GM21367 (cell line): ENCODE measurements around the gene VPREB1.
"Not testable (repeated sequence)": the region's sequence is repeated elsewhere in the genome, so short reads cannot be mapped to it uniquely, and the experiment has no call there.

Source experiments
- ATAC-seq: cut with Tn5 transposase; IDR thresholded peaks from one replicate; pipeline ENCODE4 v1.9.1; 2021; ENCODE audit not compliant: unreplicated experiment

Gene VPREB1

DNA sequence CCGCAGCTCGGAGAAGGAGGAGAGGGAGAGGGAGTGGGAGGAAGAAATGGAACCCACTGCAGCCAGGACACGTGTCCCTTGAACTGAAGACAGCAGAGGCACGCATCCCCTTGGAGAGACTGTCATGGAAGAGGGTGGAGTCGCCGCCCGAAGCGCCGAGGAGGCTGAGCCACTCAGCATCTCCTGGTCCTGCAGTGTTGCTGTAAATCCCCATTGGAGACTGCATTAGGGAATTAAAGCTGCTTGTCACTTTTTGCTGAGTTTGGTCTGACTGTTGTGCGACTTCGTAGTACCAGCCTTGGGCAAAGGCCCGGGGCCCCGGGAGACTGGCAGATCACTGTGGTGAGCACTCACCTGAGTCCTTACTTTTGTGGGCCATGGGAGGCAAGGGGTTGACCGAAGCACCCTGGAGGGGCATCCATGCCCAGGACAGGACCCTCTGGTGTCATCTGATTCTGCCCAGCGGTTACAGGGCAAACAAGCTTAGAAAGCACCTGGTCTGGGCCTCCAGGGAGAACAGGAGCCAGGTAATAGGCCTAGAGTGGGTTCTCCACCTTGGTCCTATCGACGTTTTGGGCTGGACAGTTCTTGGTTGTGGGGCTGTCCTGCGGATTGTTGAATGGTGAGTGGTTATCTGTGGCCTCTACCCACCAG lies 797 bp downstream of the VPREB1 start:
- ATAC-seq: no peak

DNA sequence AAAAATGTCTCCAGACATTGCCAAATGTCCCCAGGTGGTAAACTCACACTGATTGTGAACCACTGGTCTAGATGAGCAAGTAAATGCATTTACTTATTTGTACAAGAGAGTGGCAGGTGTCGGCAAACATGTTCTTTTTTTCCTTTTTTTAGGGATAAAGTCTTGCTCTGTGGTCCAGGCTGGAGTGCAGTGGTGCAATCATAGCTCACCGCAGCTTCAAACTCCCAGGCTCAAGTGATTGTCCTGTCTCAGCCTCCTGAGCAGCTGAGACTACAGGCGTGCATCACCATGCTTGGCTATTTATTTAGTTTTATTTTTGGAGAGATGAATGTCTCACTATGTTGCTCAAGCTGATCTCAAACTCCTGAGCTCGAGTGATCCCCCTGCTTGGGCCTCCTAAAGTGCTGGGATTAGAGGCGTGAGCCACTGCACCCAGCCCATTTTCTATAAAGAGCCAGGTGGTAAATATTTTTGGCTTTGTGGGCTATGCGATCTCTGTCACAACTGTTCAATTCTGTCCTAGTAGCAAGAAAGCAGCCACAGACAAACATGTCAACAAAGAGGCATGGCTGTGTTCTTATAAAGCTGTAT lies 1.4 kb downstream of the VPREB1 start:
- no peak for ATAC-seq

DNA sequence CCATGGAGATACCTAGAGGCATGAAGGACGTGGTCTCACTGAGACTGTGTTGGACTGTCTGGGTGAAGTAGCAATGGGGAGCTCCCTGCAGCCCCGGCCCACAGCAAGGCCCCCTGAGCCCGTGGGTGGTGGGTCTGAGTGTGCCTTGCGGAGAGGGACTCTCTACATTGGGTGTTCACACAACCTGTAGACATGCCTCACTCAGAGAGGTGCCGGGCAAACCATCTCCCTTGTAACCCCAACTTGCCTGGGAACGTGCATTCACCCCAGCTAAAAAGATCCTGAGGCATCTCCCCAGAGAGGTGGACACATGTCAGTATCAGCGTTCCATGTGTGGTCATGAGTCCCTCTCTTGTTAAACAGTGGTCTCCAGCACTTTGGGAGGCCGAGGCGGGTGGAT lies 2.1 kb downstream of the VPREB1 start:
- ATAC-seq: no peak

DNA sequence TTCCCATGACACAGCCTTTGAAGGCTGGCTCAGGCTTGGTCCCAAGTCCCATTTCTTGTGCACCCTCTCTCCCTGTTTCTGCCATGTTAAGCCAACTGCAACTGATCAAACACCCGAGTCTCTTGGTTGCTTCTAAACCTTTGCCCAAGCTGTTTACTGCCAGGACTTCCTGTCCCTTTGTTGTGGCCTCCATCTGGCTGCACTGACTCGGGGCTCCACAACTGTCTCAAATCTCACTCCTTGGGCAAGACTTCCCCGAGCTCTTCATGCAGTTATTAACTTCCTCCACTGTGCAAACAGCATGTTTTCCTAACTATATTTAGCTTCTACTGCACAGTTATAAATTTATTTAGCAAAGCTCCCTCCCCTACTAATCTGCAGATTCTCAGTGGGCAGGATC lies 4.3 kb downstream of the VPREB1 start:
- ATAC-seq: no peak

DNA sequence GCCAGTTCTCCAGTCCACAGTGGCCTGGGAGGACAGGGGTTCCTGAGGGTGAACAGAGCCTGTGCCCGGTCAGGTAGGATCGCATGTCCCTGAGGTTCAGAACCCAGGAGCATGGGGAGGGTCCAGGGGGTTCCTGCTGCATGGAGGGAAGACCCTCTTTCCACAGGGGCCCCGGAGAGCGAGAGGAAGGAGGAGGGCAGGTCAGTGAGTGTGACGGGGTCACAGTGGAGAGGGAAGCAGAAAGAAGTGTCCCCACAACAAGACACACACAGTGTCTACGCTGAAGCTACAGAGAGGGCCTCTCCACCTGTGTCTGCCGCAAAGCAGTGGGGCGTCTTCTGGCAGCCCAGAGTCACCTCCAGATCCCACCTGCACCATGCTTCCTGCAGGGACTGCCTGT lies 6.1 kb downstream of the VPREB1 start:
- not testable (repeated sequence) for ATAC-seq

DNA sequence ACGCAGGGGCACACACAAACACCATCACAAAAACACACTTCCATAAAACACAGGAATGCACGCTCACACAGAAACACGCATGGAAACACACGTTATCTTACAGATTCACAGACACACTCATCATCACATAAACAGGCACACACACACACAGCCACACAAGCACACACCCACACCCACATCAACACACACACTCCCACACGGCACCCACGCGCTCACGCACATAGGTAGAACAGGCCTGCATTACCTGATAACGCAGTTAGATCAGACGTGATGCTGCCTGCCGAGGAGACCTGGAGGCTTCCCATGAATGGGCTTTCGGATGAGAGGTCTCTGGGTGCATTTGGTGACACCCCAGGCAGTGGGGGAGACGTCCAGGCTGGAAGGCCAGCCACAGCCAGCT lies 11.5 kb downstream of the VPREB1 start:
- ATAC-seq: not testable (repeated sequence)

DNA sequence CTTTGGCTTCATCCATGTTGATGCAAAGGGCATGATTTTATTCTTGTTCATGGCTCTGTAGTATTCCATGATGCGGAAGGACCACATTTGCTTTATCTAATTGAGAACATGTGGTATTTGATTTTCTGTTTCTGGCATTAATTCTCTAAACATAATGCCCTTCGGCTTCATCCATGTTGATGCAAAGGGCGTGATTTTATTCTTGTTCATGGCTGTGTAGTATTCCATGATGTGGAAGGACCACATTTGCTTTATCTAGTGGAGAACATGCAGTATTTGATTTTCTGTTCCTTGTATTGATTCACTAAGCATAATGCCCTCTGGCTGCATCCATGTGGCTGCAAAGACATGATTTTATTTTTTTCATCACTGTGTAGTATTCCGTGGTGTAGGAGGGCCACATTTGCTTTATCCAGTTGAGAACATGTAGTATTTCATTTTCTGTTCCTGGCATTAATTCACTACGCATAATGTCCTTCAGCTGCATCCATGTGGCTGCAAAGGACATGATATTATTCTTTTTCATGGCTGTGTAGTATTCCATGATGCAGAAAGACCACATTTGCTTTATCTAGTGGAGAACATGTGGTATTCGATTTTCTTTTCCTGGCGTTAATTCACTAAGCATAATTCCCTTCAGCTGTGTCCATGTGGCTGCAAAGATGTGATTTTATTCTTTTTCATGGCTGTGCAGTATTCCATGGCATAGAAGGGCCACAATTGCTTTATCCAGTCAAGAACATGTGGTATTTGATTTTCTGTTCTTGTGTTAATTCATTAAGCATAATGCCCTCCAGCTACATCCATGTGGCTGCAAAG lies 14.2 kb downstream of the VPREB1 start:
- not testable (repeated sequence) for ATAC-seq

DNA sequence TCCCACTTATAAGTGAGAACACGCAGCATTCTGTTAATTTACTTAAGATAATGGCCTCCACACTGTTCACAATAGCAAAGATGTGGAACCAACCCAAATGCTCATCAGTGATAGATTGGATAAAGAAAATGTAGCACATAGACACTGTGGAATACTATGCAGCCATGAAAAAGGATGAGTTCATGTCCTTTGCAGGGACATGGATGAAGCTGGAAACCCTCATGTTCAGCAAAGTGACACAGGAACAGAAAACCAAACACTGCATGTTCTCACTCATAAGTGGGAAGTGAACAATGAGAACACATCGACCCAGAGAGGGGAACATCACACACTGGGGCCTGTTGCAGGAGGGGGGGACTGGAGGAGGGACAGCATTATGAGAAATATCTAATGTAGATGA lies 15.6 kb downstream of the VPREB1 start:
- not testable (repeated sequence) for ATAC-seq

DNA sequence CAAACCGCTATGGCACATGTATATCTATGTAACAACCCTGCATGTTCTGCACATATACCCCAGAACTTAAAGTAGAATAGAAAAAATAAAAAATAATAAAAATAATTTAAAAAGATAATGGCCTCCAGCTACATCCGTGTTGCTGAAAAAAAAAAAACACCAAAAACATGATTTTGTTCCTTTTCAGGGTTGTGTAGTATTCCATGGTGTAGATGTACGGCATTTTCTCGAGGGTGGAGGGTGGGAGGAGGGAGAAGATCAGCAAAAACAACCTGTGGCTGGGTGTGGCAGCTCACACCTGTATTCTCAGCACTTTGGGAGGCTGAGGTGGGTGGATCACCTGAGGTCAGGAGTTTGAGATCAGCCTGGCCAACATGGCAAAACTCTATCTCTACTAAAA lies 16.0 kb downstream of the VPREB1 start:
- not testable (repeated sequence) for ATAC-seq

DNA sequence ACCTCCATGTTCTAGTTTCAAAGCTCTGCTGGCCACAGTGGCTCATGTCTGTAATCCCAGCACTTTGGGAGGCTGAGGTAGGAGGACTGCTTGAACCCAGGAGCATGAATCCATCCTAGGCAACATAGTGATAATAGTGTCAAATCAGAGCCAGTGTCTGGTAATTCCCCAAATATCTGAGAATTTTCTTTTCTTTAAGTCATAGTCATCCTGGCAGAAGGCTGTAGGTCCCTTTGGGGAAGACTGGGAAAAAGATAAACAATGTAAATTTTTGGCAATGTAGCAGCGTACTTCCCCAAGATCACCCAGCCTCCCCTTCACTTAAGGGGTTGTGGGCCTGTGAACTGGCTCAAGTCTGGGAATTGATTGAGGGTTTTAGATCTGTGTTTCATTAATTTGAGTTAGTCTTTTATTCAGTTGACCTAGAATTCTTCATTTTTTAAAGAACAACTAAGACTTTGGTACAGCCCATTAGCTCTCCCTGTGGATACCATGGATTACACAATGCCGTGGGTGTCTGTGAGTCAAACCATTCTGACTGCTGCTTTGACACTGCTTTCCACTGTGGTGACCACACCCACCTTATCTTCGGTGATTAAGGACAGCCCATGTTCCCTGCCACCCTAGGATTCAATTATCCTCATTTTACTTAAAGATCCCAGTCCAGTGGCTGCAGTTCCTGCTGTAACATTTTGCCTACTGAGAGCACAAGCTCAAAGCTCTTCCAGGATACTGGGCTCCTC lies 17.9 kb downstream of the VPREB1 start:
- not testable (repeated sequence) for ATAC-seq

DNA sequence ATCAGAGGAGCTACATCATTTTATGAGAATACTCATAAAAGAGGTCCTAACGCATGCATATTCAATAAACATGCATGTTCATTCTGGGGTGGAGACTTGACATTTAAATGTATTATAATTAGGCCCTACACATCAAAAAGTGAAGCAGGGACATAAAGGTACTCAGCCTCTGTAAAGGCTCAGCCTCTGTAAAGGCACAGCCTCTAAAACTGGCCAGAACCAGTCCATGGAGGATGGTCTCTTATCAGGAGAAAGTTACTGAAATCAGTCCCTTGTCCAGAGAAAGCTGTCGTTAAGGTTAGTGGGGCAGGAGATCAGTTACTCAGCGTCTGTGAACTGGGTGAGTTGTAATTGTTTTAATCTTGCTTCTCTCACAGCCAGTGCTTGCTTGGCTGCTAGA lies 19.2 kb downstream of the VPREB1 start:
- ATAC-seq: not testable (repeated sequence)

DNA sequence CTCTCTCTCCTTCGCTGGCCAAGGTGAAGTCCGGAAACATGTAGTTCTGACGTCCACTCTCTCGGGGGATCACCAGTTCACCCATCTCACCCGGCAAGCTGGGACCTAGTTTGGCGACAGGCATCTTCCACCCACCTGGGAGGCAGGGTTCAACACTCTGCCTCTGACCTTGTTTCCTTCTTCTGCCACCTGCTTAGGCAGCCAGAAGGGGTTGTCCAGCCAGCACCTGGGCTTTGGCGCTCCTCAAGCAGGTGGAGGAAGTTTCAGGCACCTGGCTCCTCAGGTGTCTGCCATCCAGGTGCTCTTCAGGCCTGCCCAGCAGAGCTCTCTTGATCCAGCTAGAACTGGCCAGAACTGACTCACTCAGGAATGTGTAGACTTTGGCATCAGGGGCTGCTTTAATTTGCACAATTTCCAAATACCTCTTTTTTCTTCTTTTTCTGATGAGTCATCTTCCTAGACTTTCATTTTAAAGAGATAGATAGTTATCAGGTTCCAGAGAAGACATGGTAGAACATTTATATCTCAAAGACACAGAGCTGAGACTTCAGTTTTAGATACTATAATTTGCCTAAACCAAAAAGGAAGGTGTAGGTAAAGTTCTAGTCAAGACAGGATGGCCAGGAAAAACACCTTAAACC lies 25.6 kb downstream of the VPREB1 start:
- not testable (repeated sequence) for ATAC-seq

DNA sequence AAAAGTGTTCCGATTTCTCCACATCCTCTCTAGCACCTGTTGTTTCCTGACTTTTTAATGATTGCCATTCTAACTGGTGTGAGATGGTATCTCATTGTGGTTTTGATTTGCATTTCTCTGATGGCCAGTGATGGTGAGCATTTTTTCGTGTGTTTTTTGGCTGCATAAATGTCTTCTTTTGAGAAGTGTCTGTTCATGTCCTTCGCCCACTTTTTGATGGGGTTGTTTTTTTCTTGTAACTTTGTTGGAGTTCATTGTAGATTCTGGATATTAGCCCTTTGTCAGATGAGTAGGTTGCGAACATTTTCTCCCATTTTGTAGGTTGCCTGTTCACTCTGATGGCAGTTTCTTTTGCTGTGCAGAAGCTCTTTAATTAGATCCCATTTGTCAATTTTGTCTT lies 32.8 kb downstream of the VPREB1 start:
- not testable (repeated sequence) for ATAC-seq

DNA sequence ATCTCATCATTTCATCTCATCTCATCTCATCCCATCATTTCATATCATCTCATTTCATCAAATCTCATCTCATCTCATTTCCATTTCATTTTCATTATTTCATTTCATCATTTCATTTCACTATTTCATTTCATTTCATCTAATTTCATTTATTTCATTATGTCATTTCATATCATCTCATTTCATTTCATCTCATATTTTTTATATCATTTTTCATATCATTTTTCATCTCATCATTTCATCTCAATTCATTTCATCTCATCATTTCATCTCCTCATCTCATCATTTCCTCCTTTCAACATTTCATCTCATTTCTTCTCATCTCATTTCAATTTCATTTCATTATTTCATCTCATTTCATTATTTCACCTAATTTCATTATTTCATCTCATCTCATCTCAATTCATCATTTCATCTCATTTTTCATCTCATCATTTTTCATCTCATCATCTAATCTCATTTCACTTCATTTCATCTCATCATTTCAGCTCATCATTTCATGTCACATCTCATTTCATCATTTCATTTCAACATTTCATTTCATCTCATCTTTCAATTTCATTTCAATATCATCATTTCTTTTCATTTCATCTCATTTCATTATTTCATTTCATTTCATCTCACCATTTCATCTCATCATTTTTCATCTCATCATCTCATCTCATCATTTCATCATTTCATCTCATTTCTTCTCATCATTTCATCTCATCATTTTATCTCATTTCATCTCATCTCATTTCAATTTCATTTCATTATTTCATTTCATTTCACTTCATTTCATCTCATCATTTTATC lies 40.6 kb downstream of the VPREB1 start:
- ATAC-seq: not testable (repeated sequence)

DNA sequence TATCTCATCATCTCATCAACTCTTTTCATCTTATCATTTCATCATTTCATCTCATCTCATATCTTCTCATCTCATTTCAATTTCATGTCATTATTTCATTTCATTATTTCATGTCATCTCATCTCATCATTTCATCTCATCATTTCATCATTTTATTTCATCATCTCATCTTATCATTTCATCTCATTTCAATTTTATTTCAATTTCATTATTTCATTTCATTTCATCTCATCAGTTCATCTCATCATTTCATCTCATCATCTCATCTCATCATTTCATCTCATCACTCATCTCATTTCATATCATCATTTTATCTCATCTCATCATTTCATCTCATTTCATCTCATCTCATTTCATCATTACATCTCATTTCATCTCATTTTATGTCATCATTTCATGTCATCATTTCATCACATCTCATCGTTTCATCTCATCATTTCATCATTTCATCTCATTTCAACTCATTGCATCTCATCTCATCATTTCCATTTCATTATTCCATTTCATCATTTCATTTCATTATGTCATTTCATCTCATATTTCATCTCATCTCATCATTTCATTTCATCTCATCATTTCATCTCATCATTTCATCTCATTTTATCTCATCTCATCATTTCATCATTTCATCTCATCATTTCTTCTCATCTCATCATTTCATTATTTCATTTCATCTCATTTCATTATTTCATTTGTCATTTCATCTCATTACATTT lies 42.0 kb downstream of the VPREB1 start:
- ATAC-seq: not testable (repeated sequence)

DNA sequence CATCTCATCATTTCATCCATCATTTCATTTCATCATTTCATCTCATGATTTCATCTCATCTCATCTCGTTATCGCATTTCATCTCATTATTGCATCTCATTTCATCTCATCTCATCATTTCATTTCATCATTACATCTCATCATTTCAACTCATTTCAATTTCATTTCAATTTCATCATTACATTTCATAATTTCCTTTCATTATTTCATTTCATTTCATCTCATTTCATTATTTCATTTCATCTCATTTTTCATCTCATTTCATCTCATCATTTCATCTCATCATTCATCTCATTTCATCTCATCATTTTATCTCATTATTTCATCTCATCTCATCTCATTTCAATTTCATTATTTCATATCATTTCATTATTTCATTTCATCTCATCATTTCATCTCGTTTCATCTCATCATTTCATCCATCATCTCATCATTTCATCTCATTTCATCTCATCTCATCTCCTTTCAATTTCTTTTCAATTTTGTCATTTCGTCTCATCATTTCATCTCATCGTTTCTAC lies 42.6 kb downstream of the VPREB1 start:
- ATAC-seq: not testable (repeated sequence)

DNA sequence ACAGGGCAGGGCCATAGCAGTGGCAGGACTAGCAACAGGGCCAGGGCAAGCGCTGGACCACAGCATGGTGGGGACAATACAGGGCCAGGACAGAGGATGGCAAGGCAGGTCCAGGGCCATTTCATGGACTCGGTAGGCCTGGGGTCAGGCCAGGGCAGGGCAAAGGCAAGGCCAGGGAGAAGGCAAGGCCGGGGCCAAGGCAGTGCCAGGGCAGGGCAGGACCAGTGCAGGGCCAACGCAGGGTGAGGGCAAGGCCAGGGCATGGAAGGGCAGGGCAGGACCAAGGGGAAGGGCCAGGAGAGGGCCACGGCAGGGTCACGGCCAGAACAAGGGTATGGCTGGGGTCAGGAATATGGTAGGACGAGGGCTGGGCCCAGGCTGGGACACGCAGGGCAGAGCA lies 45.1 kb downstream of the VPREB1 start:
- ATAC-seq: not testable (repeated sequence)

DNA sequence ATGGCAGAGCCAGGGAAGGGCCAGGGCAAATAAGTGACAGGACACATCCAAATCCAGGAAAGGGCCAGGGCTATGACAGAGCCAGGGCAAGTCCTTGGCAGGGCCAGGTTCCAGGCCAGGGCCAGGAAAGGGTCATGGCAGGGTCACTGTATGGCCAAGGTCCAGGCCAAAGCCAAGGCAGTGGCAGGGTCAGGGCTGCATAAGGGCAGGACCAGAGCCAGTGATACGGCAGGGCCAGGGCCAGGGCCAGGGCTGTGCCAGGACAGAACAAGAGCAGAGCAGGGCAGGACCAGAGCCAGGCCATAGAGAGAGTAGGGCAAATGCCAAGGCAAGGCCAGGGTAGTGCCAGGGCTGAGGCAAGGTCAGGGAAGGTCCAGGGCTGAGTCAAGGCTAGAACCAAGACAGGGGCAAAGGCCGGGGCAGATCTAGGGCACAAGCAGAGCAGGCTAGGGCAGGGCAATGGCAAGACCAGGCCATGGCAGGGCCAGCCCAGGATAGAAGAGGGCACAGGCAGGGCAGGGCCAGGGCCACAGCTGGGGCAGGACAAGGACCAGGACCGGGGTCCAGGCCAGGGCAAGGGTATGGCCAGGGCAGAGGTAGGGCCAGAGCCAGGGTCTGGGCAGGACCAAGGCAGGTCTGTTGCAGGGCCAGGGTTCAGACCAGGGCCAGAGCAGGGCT lies 46.7 kb downstream of the VPREB1 start:
- ATAC-seq: not testable (repeated sequence)

DNA sequence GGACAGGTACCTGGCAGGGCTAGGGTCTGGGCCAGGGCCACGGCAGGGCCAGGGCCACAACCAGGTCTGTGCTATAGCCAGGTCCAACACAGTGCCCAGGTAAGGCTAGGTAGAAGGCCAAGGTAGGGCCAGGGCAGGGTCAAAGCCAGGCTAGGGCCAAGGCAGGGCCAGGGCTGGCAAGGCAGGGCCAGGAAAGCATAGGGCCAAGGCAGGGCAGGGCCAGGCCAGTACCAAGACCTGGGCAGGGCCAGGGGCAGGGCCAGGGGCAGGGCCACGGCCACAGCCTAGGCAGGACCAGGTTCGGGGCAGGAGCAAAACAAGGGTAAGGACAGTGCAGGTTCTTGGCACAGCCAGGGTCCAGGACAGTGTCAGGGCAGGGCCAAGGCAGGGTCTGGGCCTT lies 48.1 kb downstream of the VPREB1 start:
- ATAC-seq: not testable (repeated sequence)
